Measurements from ENCODE around the gene SLC24A1.
"Not testable (repeated sequence)": the region's sequence is repeated elsewhere in the genome, so short reads cannot be mapped to it uniquely, and the experiment has no call there.

The SLC24A1 gene

DNA sequence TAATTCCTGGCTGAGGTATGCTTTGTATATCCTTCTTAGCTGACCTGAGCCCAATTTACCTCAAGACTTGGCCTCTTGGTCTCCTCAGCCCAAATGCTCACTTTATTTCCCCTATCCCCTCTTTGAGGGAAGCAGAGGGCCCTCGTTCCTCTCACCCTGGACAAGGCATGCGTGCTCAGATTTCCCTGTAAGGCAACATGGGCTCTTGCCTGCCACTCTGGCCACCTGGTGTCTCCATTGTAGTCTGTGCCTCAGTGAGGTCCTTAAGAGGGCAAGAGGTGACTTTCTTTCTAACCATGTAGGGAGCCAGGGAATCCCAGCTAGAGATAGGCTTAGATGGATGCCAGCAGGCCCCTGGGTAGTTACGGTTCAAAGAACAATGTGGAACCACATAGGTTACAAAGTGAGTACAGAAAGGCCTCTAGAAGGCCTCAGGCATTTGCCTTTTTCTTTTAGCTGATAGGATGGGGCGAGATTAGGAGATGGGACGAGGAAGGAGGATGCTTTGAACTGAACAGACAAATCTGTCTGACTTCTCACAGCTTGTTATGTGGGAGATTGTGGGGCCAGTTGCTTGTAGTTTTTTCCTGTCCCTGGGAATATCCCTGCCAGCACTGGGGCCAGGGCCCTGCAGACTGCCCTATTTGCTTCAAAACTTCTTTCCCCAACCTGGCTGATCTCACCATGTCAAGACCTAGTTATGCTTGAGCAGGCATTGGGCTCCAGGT is 9.7 kb upstream of the SLC24A1 start:
- peak overlapping the region; percentile 93; the same call in 1 of the 2 replicates for H3K9ac ChIP-seq
- H2AFZ ChIP-seq (ENCODE audit: low read depth), result peak overlapping the region; percentile 89; the same call in 1 of the 2 replicates
- no peaks in the 10 kb centered on the region for H3K36me3 ChIP-seq (ENCODE audit: insufficient read depth)
- TF ChIP-seq, protein P1, sequence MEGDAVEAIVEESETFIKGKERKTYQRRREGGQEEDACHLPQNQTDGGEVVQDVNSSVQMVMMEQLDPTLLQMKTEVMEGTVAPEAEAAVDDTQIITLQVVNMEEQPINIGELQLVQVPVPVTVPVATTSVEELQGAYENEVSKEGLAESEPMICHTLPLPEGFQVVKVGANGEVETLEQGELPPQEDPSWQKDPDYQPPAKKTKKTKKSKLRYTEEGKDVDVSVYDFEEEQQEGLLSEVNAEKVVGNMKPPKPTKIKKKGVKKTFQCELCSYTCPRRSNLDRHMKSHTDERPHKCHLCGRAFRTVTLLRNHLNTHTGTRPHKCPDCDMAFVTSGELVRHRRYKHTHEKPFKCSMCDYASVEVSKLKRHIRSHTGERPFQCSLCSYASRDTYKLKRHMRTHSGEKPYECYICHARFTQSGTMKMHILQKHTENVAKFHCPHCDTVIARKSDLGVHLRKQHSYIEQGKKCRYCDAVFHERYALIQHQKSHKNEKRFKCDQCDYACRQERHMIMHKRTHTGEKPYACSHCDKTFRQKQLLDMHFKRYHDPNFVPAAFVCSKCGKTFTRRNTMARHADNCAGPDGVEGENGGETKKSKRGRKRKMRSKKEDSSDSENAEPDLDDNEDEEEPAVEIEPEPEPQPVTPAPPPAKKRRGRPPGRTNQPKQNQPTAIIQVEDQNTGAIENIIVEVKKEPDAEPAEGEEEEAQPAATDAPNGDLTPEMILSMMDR (conservative IDR thresholded peaks at IDR 0.05; ENCODE audit: low read depth, low read length), result no peak
- H3K4me3 ChIP-seq (IDR thresholded peaks at IDR 0.05; ENCODE audit: insufficient read depth, low read depth, low read length), result no peak overlapping the region
- no peaks in the 10 kb centered on the region for H4K20me1 ChIP-seq (ENCODE audit: insufficient read depth)
- peaks cover 30% of the 10 kb centered on the region for H3K79me2 ChIP-seq (ENCODE audit: insufficient read depth, low read depth)
- peak overlapping the region; percentile 95 for H3K4me2 ChIP-seq
- no peak overlapping the region; the same call in 1 of the 2 replicates for H3K27ac ChIP-seq
- H3K4me1 ChIP-seq (ENCODE audit: low read depth, poor library complexity, severe bottlenecking), result peaks cover 20% of the 10 kb centered on the region
- H3K27me3 ChIP-seq (ENCODE audit: insufficient read depth, low read depth), result no peaks in the 10 kb centered on the region

GRCh38 chr15:65612616-65612946 is 9.2 kb upstream of the SLC24A1 start:
- no peaks in the 10 kb centered on the region for H3K27me3 ChIP-seq (ENCODE audit: insufficient read depth, low read depth)
- peaks cover 20% of the 10 kb centered on the region for H3K4me1 ChIP-seq (ENCODE audit: low read depth, poor library complexity, severe bottlenecking)
- H3K4me3 ChIP-seq (IDR thresholded peaks at IDR 0.05; ENCODE audit: insufficient read depth, low read depth, low read length), result no peak overlapping the region
- peaks cover 30% of the 10 kb centered on the region for H3K79me2 ChIP-seq (ENCODE audit: insufficient read depth, low read depth)
- no peak overlapping the region for H2AFZ ChIP-seq (ENCODE audit: low read depth)
- no peak overlapping the region for H3K9ac ChIP-seq
- TF ChIP-seq, protein P1 (conservative IDR thresholded peaks at IDR 0.05; ENCODE audit: low read depth, low read length), result no peak
- no peak overlapping the region for H3K27ac ChIP-seq
- H3K4me2 ChIP-seq, result no peak overlapping the region
- no peaks in the 10 kb centered on the region for H4K20me1 ChIP-seq (ENCODE audit: insufficient read depth)
- no peaks in the 10 kb centered on the region for H3K36me3 ChIP-seq (ENCODE audit: insufficient read depth)

DNA sequence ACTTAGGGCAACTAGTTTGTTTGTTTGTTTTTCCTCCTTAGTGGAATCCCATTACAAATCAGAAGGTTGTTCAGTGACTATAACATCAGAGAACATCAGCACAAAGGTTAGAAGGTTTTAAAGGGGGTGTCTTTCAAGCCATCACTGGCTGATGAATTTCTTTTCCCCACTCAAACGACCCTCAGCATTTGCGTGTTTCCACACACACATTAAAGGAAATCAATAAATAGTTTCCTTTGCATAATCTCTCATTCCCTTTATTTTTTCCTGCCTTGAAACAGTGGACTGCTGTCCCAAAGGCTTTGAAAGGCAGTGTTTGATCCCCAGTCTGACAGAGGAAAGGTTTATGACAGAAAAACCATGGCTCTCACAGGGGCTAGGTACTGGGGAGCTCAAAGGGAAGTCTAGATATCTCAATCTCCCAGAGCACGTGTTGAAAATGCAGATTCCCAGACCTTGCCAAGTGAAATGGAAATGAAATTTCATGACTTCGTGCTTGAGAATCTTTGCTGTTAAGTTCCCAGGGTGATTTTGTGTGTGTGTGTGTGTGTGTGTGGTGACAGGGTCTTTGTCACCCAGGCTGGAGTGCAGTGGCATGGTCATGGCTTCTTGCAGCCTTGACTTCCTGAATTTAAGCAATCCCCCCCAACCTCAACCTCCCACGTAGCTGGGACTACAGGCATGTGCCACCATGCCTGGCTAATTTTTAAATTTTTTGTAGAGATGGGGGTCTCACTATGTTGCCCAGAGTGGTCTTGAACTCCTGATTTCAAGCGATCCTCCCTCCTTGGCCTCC is 8.6 kb upstream of the SLC24A1 start:
- H3K27ac ChIP-seq, result no peak overlapping the region

GRCh38 chr15:65615887-65616286 is 5.9 kb upstream of the SLC24A1 start:
- not testable (repeated sequence) for H3K36me3 ChIP-seq (ENCODE audit: insufficient read depth); H3K27ac ChIP-seq; H3K79me2 ChIP-seq (ENCODE audit: insufficient read depth, low read depth); H4K20me1 ChIP-seq (ENCODE audit: insufficient read depth); H3K4me3 ChIP-seq (IDR thresholded peaks at IDR 0.05; ENCODE audit: insufficient read depth, low read depth, low read length); H2AFZ ChIP-seq (ENCODE audit: low read depth); H3K4me2 ChIP-seq; H3K4me1 ChIP-seq (ENCODE audit: low read depth, poor library complexity, severe bottlenecking); H3K27me3 ChIP-seq (ENCODE audit: insufficient read depth, low read depth); H3K9ac ChIP-seq

More for the DNA sequence above, 8.6 kb upstream of the SLC24A1 start:
- H3K4me2 ChIP-seq, result no peak overlapping the region
- H3K9ac ChIP-seq, result no peak overlapping the region
- H3K4me1 ChIP-seq (ENCODE audit: low read depth, poor library complexity, severe bottlenecking), result peaks cover 20% of the 10 kb centered on the region
- no peaks in the 10 kb centered on the region for H3K27me3 ChIP-seq (ENCODE audit: insufficient read depth, low read depth)
- H2AFZ ChIP-seq (ENCODE audit: low read depth), result no peak overlapping the region
- peaks cover 26% of the 10 kb centered on the region for H3K79me2 ChIP-seq (ENCODE audit: insufficient read depth, low read depth)
- no peak overlapping the region for H3K4me3 ChIP-seq (IDR thresholded peaks at IDR 0.05; ENCODE audit: insufficient read depth, low read depth, low read length)
- TF ChIP-seq, protein P1 (conservative IDR thresholded peaks at IDR 0.05; ENCODE audit: low read depth, low read length), result no peak
- H3K36me3 ChIP-seq (ENCODE audit: insufficient read depth), result no peaks in the 10 kb centered on the region
- H4K20me1 ChIP-seq (ENCODE audit: insufficient read depth), result no peaks in the 10 kb centered on the region

Measured in KMS-11 (cell line).